H1 (cell line): Measurements from ENCODE around the gene IGSF23. TPM values are rescaled to one million over a fixed set of nuclear protein-coding genes. Genes with fewer than 3 reads are reported as not detected.

Source experiments
- KDM4A ChIP-seq: IDR thresholded peaks from one replicate; pipeline ENCODE4 v1.7.1; 2012; ENCODE audit warnings: low read depth, mild to moderate bottlenecking, moderate library complexity, low read length, inconsistent platforms; ENCODE audit not compliant: severe bottlenecking
- TEAD4 ChIP-seq: IDR thresholded peaks from 2 replicates; pipeline ENCODE4 v1.6.1; 2012; ENCODE audit warnings: low read depth, low read length, inconsistent platforms, mixed read lengths
- polyA plus RNA-seq, 7 experiments: library from polyadenylated mRNA; depleted of rRNA in 3 of 7; stranded (reverse) in 5 of 7; unstranded in 2 of 7; fragments of >200 nt in 5 of 7; fragments of 200-250 nt in 2 of 7; gene quantifications; 1 replicate in 5 of 7; 2 replicates in 1 of 7; 4 replicates in 1 of 7; pipeline versions ENCODE4 v1.2.1 to v1.2.3, GENCODE V29; 2011 to 2013; ENCODE audit warnings: missing spikeins in 2 of 7, mixed read lengths in 2 of 7
- total RNA-seq: library from RNA; stranded (reverse); fragmentation: NEBNext Ultra II Directional; extraction: Animal tissue kit (Norgen Biotek cat#: 25700); gene quantifications from 2 replicates; pipeline ENCODE4 v1.2.1, GENCODE V29; 2021

IGSF23 gene
- total and polyA plus RNA-seq, 2 of the 8 experiments (the other 6 are each of a cell fraction or from before 2014, with no cell fraction given) = not detected

GRCh38 chr19:44573183-44573582 is 40.2 kb upstream of the IGSF23 start (continued):
- TF ChIP-seq KDM4A (no peak), TEAD4 (no peak)
